Measurements from ENCODE around the gene MCM10. TPM values are rescaled to one million over a fixed set of nuclear protein-coding genes. Genes with fewer than 3 reads are reported as not detected.

The MCM10 gene
- total RNA-seq, 1 donor from 2014 or later: 1.5 TPM

- Histone ChIP-seq H3K4me1 (ENCODE audit: insufficient read depth, low read length) (no peaks in the 10 kb centered on the region), H3K9ac (ENCODE audit: low read length) (no peak overlapping the region), H3K27me3 (ENCODE audit: insufficient read depth, low read length) (no peaks in the 10 kb centered on the region), H3K36me3 (ENCODE audit: insufficient read depth, low read length) (peaks cover 15% of the 10 kb centered on the region), H3K4me3 (ENCODE audit: insufficient read depth, low read depth, low read length) (no peak overlapping the region), H3K9me3 (ENCODE audit: insufficient read depth, low read depth, low read length) (no peaks in the 10 kb centered on the region), H2AFZ (ENCODE audit: low read depth, low read length) (no peak overlapping the region), H3K79me2 (ENCODE audit: insufficient read depth, low read length) (no peaks in the 10 kb centered on the region), H4K20me1 (ENCODE audit: insufficient read depth, low read length) (no peaks in the 10 kb centered on the region), H3K27ac (ENCODE audit: low read depth, low read length) (no peak overlapping the region), H3K4me2 (ENCODE audit: low read length) (no peak overlapping the region)
- FAIRE-seq (no peak), DNase-seq (ENCODE audit: low read depth) (no peak)
- Mint-ChIP-seq H3K9me3 (ENCODE audit: unreplicated experiment) (no peaks in the 10 kb centered on the region), H3K27ac (ENCODE audit: unreplicated experiment) (no peak overlapping the region), H3K4me3 (ENCODE audit: unreplicated experiment) (no peak overlapping the region), H3K4me1 (ENCODE audit: low read depth, unreplicated experiment) (no peaks in the 10 kb centered on the region), H3K36me3 (ENCODE audit: low read depth, unreplicated experiment) (no peaks in the 10 kb centered on the region), H3K27me3 (ENCODE audit: low read depth, unreplicated experiment) (no peaks in the 10 kb centered on the region)
- TF ChIP-seq EZH2 (IDR thresholded peaks at IDR 0.05; ENCODE audit: insufficient read depth, low read length) (no peak), CTCF (IDR thresholded peaks at IDR 0.05; ENCODE audit: insufficient read depth, low read depth, low read length) (no peak)
Measured at GRCh38 chr10:13184730-13185514, 23.6 kb downstream of the MCM10 start.

- Histone ChIP-seq H3K9ac (ENCODE audit: low read length) (no peak overlapping the region), H3K4me1 (ENCODE audit: insufficient read depth, low read length) (no peaks in the 10 kb centered on the region), H3K27me3 (ENCODE audit: insufficient read depth, low read length) (no peaks in the 10 kb centered on the region), H3K9me3 (ENCODE audit: insufficient read depth, low read depth, low read length) (no peaks in the 10 kb centered on the region), H3K4me3 (ENCODE audit: insufficient read depth, low read depth, low read length) (no peak overlapping the region), H3K36me3 (ENCODE audit: insufficient read depth, low read length) (peaks cover 14% of the 10 kb centered on the region), H4K20me1 (ENCODE audit: insufficient read depth, low read length) (no peaks in the 10 kb centered on the region), H2AFZ (ENCODE audit: low read depth, low read length) (no peak overlapping the region), H3K79me2 (ENCODE audit: insufficient read depth, low read length) (no peaks in the 10 kb centered on the region), H3K27ac (ENCODE audit: low read depth, low read length) (no peak overlapping the region), H3K4me2 (ENCODE audit: low read length) (no peak overlapping the region)
- no peak overlapping the region for H3K4me3 Mint-ChIP-seq (ENCODE audit: unreplicated experiment)
- H3K4me1 Mint-ChIP-seq (ENCODE audit: low read depth, unreplicated experiment): no peaks in the 10 kb centered on the region
- TF ChIP-seq EZH2 (IDR thresholded peaks at IDR 0.05; ENCODE audit: insufficient read depth, low read length) (no peak), CTCF (IDR thresholded peaks at IDR 0.05; ENCODE audit: insufficient read depth, low read depth, low read length) (no peak)
- H3K9me3 Mint-ChIP-seq (ENCODE audit: unreplicated experiment): no peaks in the 10 kb centered on the region
- no peak overlapping the region for H3K27ac Mint-ChIP-seq (ENCODE audit: unreplicated experiment)
- no peak for FAIRE-seq
- DNase-seq (ENCODE audit: low read depth): no peak
- no peaks in the 10 kb centered on the region for H3K27me3 Mint-ChIP-seq (ENCODE audit: low read depth, unreplicated experiment)
- no peaks in the 10 kb centered on the region for H3K36me3 Mint-ChIP-seq (ENCODE audit: low read depth, unreplicated experiment)
Measured at GRCh38 chr10:13187135-13187534, 25.8 kb downstream of the MCM10 start.

GRCh38 chr10:13188593-13188992 lies 27.2 kb downstream of the MCM10 start:
- Histone ChIP-seq H3K27me3 (ENCODE audit: insufficient read depth, low read length) (no peaks in the 10 kb centered on the region), H3K79me2 (ENCODE audit: insufficient read depth, low read length) (no peaks in the 10 kb centered on the region), H2AFZ (ENCODE audit: low read depth, low read length) (no peak overlapping the region), H3K9ac (ENCODE audit: low read length) (no peak overlapping the region), H4K20me1 (ENCODE audit: insufficient read depth, low read length) (no peaks in the 10 kb centered on the region), H3K36me3 (ENCODE audit: insufficient read depth, low read length) (peaks cover 14% of the 10 kb centered on the region), H3K27ac (ENCODE audit: low read depth, low read length) (no peak overlapping the region), H3K4me3 (ENCODE audit: insufficient read depth, low read depth, low read length) (no peak overlapping the region), H3K4me2 (ENCODE audit: low read length) (no peak overlapping the region), H3K4me1 (ENCODE audit: insufficient read depth, low read length) (no peaks in the 10 kb centered on the region), H3K9me3 (ENCODE audit: insufficient read depth, low read depth, low read length) (no peaks in the 10 kb centered on the region)
- H3K27me3 Mint-ChIP-seq (ENCODE audit: low read depth, unreplicated experiment): no peaks in the 10 kb centered on the region
- no peak for DNase-seq (ENCODE audit: low read depth)
- no peaks in the 10 kb centered on the region for H3K36me3 Mint-ChIP-seq (ENCODE audit: low read depth, unreplicated experiment)
- no peak overlapping the region for H3K27ac Mint-ChIP-seq (ENCODE audit: unreplicated experiment)
- H3K4me3 Mint-ChIP-seq (ENCODE audit: unreplicated experiment): no peak overlapping the region
- no peaks in the 10 kb centered on the region for H3K4me1 Mint-ChIP-seq (ENCODE audit: low read depth, unreplicated experiment)
- H3K9me3 Mint-ChIP-seq (ENCODE audit: unreplicated experiment): no peaks in the 10 kb centered on the region
- TF ChIP-seq EZH2 (IDR thresholded peaks at IDR 0.05; ENCODE audit: insufficient read depth, low read length): no peak
- no peak for TF ChIP-seq CTCF (IDR thresholded peaks at IDR 0.05; ENCODE audit: insufficient read depth, low read depth, low read length)
- FAIRE-seq: no peak
